Spleen (tissue), 11 donors: Measurements from ENCODE around the gene DLX4. TPM values are rescaled to one million over a fixed set of nuclear protein-coding genes. Genes with fewer than 3 reads are reported as not detected.

Experiments used
- DNase-seq: peaks from one replicate; pipeline ENCODE4 v3.0.0-alpha.2; 2020
- H3K27ac ChIP-seq, 8 donors: fragments of 200-600 bp; sonication (generic) in 7 of 8; 1 replicate in 4 of 8; 2 replicates in 4 of 8; pipeline versions ENCODE4 v1.5.0 to v1.8.0; 2016 to 2021; ENCODE audit warnings: inconsistent platforms in 4 of 8, mild to moderate bottlenecking in 4 of 8, moderate library complexity in 1 of 8
- H3K27me3 ChIP-seq, 7 donors: fragments of 200-600 bp; sonication (generic) in 6 of 7; replicated peaks in 1 of 7; 1 replicate in 4 of 7; 2 replicates in 3 of 7; pipeline versions ENCODE4 v1.5.0 to v1.8.0; 2016 to 2021; ENCODE audit warnings: inconsistent platforms in 3 of 7, mild to moderate bottlenecking in 1 of 7
- H3K36me3 ChIP-seq, 6 donors: fragments of 200-600 bp; sonication (generic) in 5 of 6; 1 replicate in 4 of 6; 2 replicates in 2 of 6; pipeline versions ENCODE4 v1.5.0 to v1.8.0; 2016 to 2021; ENCODE audit warnings: inconsistent platforms in 2 of 6
- H3K4me1 ChIP-seq, 6 donors: fragments of 200-600 bp; sonication (generic) in 5 of 6; 1 replicate in 3 of 6; 2 replicates in 3 of 6; pipeline versions ENCODE4 v1.5.0 to v1.8.0; 2016 to 2021; ENCODE audit warnings: inconsistent platforms in 3 of 6
- H3K4me3 ChIP-seq, 8 donors: fragments of 200-600 bp; sonication (generic) in 7 of 8; 1 replicate in 4 of 8; 2 replicates in 4 of 8; pipeline versions ENCODE4 v1.5.0 to v1.8.0; 2016 to 2021; ENCODE audit warnings: inconsistent platforms in 4 of 8, mild to moderate bottlenecking in 4 of 8, moderate library complexity in 2 of 8
- H3K9me3 ChIP-seq, 8 donors: fragments of 200-600 bp; sonication (generic) in 7 of 8; 1 replicate in 4 of 8; 2 replicates in 4 of 8; pipeline versions ENCODE4 v1.5.0 to v1.8.0; 2016 to 2021; ENCODE audit warnings: inconsistent platforms in 4 of 8
- CTCF ChIP-seq, 11 experiments: fragments of 200-600 bp in 7 of 11; fragments of 450-650 bp in 4 of 11; sonication (generic) in 4 of 11; IDR thresholded peaks in 8 of 11; conservative IDR thresholded peaks in 3 of 11; 1 replicate in 7 of 11; 2 replicates in 4 of 11; pipeline versions ENCODE4 v1.4.0 to v1.8.0; 2016 to 2021; ENCODE audit warnings: antibody characterized with exemption in 11 of 11, inconsistent platforms in 4 of 11, mild to moderate bottlenecking in 1 of 11
- POLR2A ChIP-seq, 3 donors: fragments of 450-650 bp; IDR thresholded peaks; one replicate each; pipeline ENCODE4 v1.5.1; 2017; ENCODE audit warnings: antibody characterized with exemption in 3 of 3, mild to moderate bottlenecking in 1 of 3
- POLR2AphosphoS5 ChIP-seq, 3 donors: sonication (generic); formaldehyde crosslinking; IDR thresholded peaks; one replicate each; pipeline ENCODE4 v1.5.1; 2017; ENCODE audit warnings: antibody characterized with exemption in 3 of 3
- WGBS, 5 donors: extraction: QIAGEN DNeasy Blood & Tissue Kit in 3 of 5; methylation state at CpG; one replicate each; pipeline versions ENCODE4 v1.1.5 to v1.1.7; 2013 to 2018; 5-methylcytosine and 5-hydroxymethylcytosine counted together
- intact Hi-C: fragments of 100-400 bp; cut with DNase I; formaldehyde crosslinking; loops from one replicate; pipeline ENCODE4 v1.15.0; 2023; ENCODE audit warnings: low total_unique reads
- polyA plus RNA-seq, 3 donors: library from polyadenylated mRNA; stranded (reverse); fragments of 200-250 nt; gene quantifications; one replicate each; pipeline ENCODE4 v1.2.1, GENCODE V29; 2013
- total RNA-seq, 7 donors: library from RNA; depleted of rRNA in 3 of 7; stranded (reverse); fragments of >200 nt in 3 of 7; fragmentation: NEBNext Ultra II Directional in 4 of 7; extraction: Animal tissue kit (Norgen Biotek cat#: 25700) in 4 of 7; gene quantifications; one replicate each; pipeline versions ENCODE4 v1.1.0 to v1.2.1, GENCODE V29; 2016 to 2021
- donor health status: healthy with polysubstance abuse.
- donor health status: DM: no; HTN: no; CAD: no; lungs with moderate emphysema.
- donor health status: DM: no; HTN: no; CAD: no.
- donor health status: Bipolar disorder and iron deficiency.
- donor health status: healthy.
- donor health status: DM: no; HTN: no; CAD: no.
- donor health status: DM: yes; HTN: yes; CAD: no.

DLX4 gene
- total and polyA plus RNA-seq, 10 donors, result 0.09 to 1.1 (median 0.31) TPM; not detected in 2

GRCh38 chr17:49998836-49999511, 30.0 kb downstream of the DLX4 start:
- no peak for DNase-seq

GRCh38 chr17:50003911-50004310, 34.9 kb downstream of the DLX4 start:
- no peak for TF ChIP-seq POLR2A (IDR thresholded peaks at IDR 0.05)
- TF ChIP-seq CTCF (IDR thresholded peaks at IDR 0.05 in 8 of 11, conservative IDR thresholded peaks at IDR 0.05 in 3 of 11), result no peak
- no peak for TF ChIP-seq POLR2AphosphoS5 (IDR thresholded peaks at IDR 0.05)

More at GRCh38 chr17:49998836-49999511, 30.0 kb downstream of the DLX4 start:
- intact Hi-C loops, result loop anchor here (5.0 kb wide), 2 partner anchors 117 to 432 kb away; no protein-coding TSS in a partner anchor
- 55 to 61% (median 58%) methylated on average over 11 of the region's 11 CpGs for WGBS, 5 donors
- no peak overlapping the region for H3K27ac ChIP-seq
- H3K27me3 ChIP-seq, result peaks cover 5 to 100% (median 73%) of the 10 kb centered on the region in 7 donors
- H3K9me3 ChIP-seq, result no peaks in the 10 kb centered on the region
- TF ChIP-seq POLR2AphosphoS5 (IDR thresholded peaks at IDR 0.05), result no peak
- TF ChIP-seq CTCF (IDR thresholded peaks at IDR 0.05 in 8 of 11, conservative IDR thresholded peaks at IDR 0.05 in 3 of 11), result no peak
- no peak for TF ChIP-seq POLR2A (IDR thresholded peaks at IDR 0.05)
- no peak overlapping the region for H3K4me3 ChIP-seq
- H3K4me1 ChIP-seq, result peaks cover 17 to 47% (median 33%) of the 10 kb centered on the region in 6 donors
- no peaks in the 10 kb centered on the region for H3K36me3 ChIP-seq

GRCh38 chr17:50009282-50009681, 40.3 kb downstream of the DLX4 start:
- H3K27ac ChIP-seq, result no peak overlapping the region
- TF ChIP-seq POLR2A (IDR thresholded peaks at IDR 0.05) (no peak), POLR2AphosphoS5 (IDR thresholded peaks at IDR 0.05) (no peak), CTCF (IDR thresholded peaks at IDR 0.05 in 8 of 11, conservative IDR thresholded peaks at IDR 0.05 in 3 of 11) (no peak)

More at GRCh38 chr17:50003911-50004310, 34.9 kb downstream of the DLX4 start:
- Histone ChIP-seq H3K4me3 (no peak overlapping the region), H3K27ac (no peak overlapping the region), H3K27me3 (peaks cover 0 to 60% (median 27%) of the 10 kb centered on the region in 7 donors), H3K9me3 (peaks cover 0 to 5% (median 1%) of the 10 kb centered on the region in 8 donors), H3K36me3 (no peaks in the 10 kb centered on the region), H3K4me1 (no peaks in the 10 kb centered on the region)
- WGBS, 5 donors, result 82 to 90% (median 83%) methylated on average over 4 of the region's 4 CpGs
- intact Hi-C loops, result no loop called here
- no peak for DNase-seq

GRCh38 chr17:50013079-50013478, 44.1 kb downstream of the DLX4 start:
- DNase-seq, result no peak
- no peaks in the 10 kb centered on the region for H3K36me3 ChIP-seq
- WGBS, 5 donors, result 60 to 93% (median 83%) methylated on average over 2 of the region's 2 CpGs
- peaks cover 0 to 57% (median 47%) of the 10 kb centered on the region in 8 donors for H3K9me3 ChIP-seq
- intact Hi-C loops, result no loop called here
- H3K4me1 ChIP-seq, result no peaks in the 10 kb centered on the region
- no peak overlapping the region for H3K4me3 ChIP-seq
- H3K27ac ChIP-seq, result no peak overlapping the region
- TF ChIP-seq POLR2A (IDR thresholded peaks at IDR 0.05), result no peak
- H3K27me3 ChIP-seq, result peaks cover 0 to 37% (median 0%) of the 10 kb centered on the region in 7 donors

More at GRCh38 chr17:50009282-50009681, 40.3 kb downstream of the DLX4 start:
- Histone ChIP-seq H3K27me3 (peaks cover 0 to 44% (median 0%) of the 10 kb centered on the region in 7 donors), H3K9me3 (peaks cover 0 to 44% (median 38%) of the 10 kb centered on the region in 8 donors), H3K36me3 (no peaks in the 10 kb centered on the region), H3K4me3 (no peak overlapping the region), H3K4me1 (no peaks in the 10 kb centered on the region)
- 85 to 90% (median 90%) methylated on average over 2 of the region's 2 CpGs for WGBS, 5 donors
- no peak for DNase-seq
- intact Hi-C loops, result no loop called here
